SH-SY5Y (cell line): ENCODE data around the gene MYCN.

Source experiments
- GATA2 ChIP-seq: IDR thresholded peaks from 2 replicates; pipeline ENCODE4 v1.6.1; 2011; ENCODE audit warnings: mild to moderate bottlenecking, low read depth, low read length
- GATA3 ChIP-seq: IDR thresholded peaks from 2 replicates; pipeline ENCODE4 v1.6.1; 2011; ENCODE audit warnings: low read depth, mild to moderate bottlenecking, low read length, moderate library complexity

The MYCN gene

GRCh38 chr2:15934291-15934945, 5.9 kb upstream of the MYCN start:
- TF ChIP-seq GATA3 (no peak), GATA2 (no peak)

- TF ChIP-seq GATA3 (no peak), GATA2 (no peak)
These were observed 5.2 kb upstream of the MYCN start for GRCh38 chr2:15935189-15935588.

- no peak for TF ChIP-seq GATA2
- no peak for TF ChIP-seq GATA3
These were observed 4.7 kb upstream of the MYCN start for GRCh38 chr2:15935675-15936074.

GRCh38 chr2:15936277-15937104, 3.9 kb upstream of the MYCN start:
- TF ChIP-seq GATA2 (no peak), GATA3 (no peak)

- no peak for TF ChIP-seq GATA3
These were observed 3.1 kb upstream of the MYCN start for GRCh38 chr2:15937105-15937881.

- no peak for TF ChIP-seq GATA2
- no peak for TF ChIP-seq GATA3
These were observed 2.2 kb upstream of the MYCN start for GRCh38 chr2:15937882-15938802.

- TF ChIP-seq GATA2 (no peak), GATA3 (no peak)
These were observed 1.4 kb upstream of the MYCN start for GRCh38 chr2:15938803-15939555.

- TF ChIP-seq GATA2 (no peak), GATA3 (no peak)
These were observed 845 bp upstream of the MYCN start for GRCh38 chr2:15939556-15939853.

GRCh38 chr2:15940661-15941480, 521 bp downstream of the MYCN start:
- TF ChIP-seq GATA2 (no peak), GATA3 (no peak)

GRCh38 chr2:15941481-15941850, 1.1 kb downstream of the MYCN start:
- TF ChIP-seq GATA2 (no peak), GATA3 (no peak)

- TF ChIP-seq GATA3 = no peak
- TF ChIP-seq GATA2 = no peak
These were observed 1.7 kb downstream of the MYCN start for GRCh38 chr2:15941871-15942710.
